Measurements from ENCODE around the gene YJU2. TPM values are rescaled to one million over a fixed set of nuclear protein-coding genes. Genes with fewer than 3 reads are reported as not detected.

The YJU2 gene
- total and polyA plus RNA-seq, 4 donors: 6.5 to 12.7 (median 10.3) TPM

DNA sequence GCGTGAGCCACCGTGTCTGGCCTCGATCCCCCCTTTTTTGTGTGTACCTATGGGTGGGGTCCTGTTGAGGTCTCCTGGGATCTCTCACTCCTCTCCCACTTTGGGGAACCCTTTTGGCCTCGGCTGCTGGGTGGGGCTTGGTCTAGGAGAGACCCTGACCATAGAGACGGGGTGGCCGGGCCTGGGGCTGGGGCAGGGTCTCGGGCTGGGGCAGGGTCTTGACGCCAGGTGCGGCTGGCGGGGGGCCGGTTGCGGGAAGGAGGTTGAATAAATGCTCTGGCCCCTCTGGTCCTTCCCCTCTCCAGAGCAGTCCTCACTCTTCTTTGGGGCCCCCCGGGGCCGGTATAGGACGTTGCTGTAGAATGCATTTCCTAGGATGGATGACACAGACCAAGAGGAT, 45.6 kb downstream of the YJU2 start:
- TF ChIP-seq, protein P1, sequence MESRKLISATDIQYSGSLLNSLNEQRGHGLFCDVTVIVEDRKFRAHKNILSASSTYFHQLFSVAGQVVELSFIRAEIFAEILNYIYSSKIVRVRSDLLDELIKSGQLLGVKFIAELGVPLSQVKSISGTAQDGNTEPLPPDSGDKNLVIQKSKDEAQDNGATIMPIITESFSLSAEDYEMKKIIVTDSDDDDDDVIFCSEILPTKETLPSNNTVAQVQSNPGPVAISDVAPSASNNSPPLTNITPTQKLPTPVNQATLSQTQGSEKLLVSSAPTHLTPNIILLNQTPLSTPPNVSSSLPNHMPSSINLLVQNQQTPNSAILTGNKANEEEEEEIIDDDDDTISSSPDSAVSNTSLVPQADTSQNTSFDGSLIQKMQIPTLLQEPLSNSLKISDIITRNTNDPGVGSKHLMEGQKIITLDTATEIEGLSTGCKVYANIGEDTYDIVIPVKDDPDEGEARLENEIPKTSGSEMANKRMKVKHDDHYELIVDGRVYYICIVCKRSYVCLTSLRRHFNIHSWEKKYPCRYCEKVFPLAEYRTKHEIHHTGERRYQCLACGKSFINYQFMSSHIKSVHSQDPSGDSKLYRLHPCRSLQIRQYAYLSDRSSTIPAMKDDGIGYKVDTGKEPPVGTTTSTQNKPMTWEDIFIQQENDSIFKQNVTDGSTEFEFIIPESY (IDR thresholded peaks at IDR 0.05): no peak
- TF ChIP-seq EGR1 (IDR thresholded peaks at IDR 0.05; ENCODE audit: low read depth in 2 of 2) (no peak), SP1 (IDR thresholded peaks at IDR 0.05) (no peak)
- H3K4me3 ChIP-seq (ENCODE audit: low read depth in 1 of 3, low read length in 3 of 3): no peak overlapping the region
- no peak overlapping the region for H3K27ac ChIP-seq (ENCODE audit: low read depth in 1 of 2, low read length in 2 of 2)
- H3K4me1 ChIP-seq (ENCODE audit: control insufficient read depth in 4 of 4, insufficient read depth in 4 of 4, low read length in 3 of 4): no peaks in the 10 kb centered on the region
- H3K9ac ChIP-seq (ENCODE audit: low read depth in 1 of 2, low read length in 2 of 2): no peak overlapping the region
- 94% methylated on average over 15 of the region's 15 CpGs for WGBS
- H3K36me3 ChIP-seq (ENCODE audit: control insufficient read depth in 4 of 4, insufficient read depth in 3 of 4, low read depth in 1 of 4, low read length in 3 of 4): no peaks in the 10 kb centered on the region
- no peaks in the 10 kb centered on the region for H3K9me3 ChIP-seq (ENCODE audit: control insufficient read depth in 4 of 4, low read length in 3 of 4)
- DNase-seq (ENCODE audit: low spot score): no peak
- no peaks in the 10 kb centered on the region for H3K27me3 ChIP-seq (ENCODE audit: control insufficient read depth in 4 of 4, insufficient read depth in 4 of 4, low read length in 3 of 4)

DNA sequence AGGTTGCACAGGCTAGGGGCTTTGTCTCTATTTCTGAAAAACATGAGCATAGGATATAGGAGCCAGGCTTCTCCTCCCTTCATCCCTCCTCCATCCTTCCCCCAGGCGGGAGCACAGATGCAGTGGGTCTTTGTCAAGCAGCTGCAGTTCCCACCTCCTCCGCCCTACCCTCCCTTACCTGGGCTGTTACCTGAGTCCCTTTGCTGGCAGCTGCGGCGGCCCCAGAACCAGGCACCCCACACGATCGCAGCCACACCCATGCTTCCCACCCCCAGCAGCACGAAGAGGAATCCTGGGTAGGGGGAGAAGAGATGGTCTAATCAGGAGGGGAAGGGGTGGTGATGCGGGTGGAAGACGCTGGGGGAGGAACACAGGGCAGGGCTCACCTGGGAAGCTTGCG, 47.5 kb downstream of the YJU2 start:
- DNase-seq (ENCODE audit: low spot score): no peak
- 68% methylated on average over 10 of the region's 10 CpGs for WGBS

DNA sequence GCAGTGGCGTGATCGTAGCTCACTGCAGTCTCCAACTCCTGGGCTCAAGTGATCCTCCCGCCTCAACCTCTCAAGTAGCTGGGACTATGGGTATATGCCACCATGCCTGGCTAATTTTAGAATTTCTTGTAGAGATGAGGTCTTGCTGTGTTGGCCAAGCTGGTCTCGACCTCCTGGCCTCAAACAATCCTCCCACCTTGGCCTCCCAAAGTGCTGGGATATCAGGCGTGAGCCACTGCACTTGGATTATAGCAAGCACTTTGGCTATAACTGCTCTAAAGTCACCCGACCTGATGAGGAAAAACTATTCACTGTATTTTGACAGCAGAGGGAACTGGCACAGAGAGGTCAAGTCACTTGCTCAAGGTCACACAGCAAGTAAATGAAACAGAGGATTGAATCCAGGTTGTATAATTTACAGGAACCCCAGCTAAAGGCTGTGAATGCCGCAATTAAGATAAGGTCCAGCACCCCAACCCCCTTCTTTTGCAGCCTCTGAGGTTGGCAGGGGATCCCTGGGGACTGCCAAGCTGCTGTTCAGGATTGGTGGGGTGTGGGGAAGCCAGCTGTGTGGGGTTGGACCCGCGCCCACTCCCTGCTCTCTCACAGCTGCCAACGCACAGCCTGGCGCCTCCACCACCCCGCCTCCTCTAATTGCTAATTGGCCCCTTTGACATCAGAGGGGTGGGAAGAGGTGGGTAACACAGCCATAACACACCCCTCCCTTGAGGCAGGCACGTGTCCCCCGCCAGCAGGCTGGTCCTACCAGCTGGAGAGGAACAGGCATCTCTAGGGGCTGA, 49.3 kb downstream of the YJU2 start:
- H3K9me3 ChIP-seq (ENCODE audit: control insufficient read depth in 4 of 4, low read length in 3 of 4): no peaks in the 10 kb centered on the region
- DNase-seq (ENCODE audit: low spot score): no peak
- no peaks in the 10 kb centered on the region for H3K36me3 ChIP-seq (ENCODE audit: control insufficient read depth in 4 of 4, insufficient read depth in 3 of 4, low read depth in 1 of 4, low read length in 3 of 4)
- 75% methylated on average over 14 of the region's 14 CpGs for WGBS
- H3K4me1 ChIP-seq (ENCODE audit: control insufficient read depth in 4 of 4, insufficient read depth in 4 of 4, low read length in 3 of 4): no peaks in the 10 kb centered on the region
- no peak overlapping the region for H3K9ac ChIP-seq (ENCODE audit: low read depth in 1 of 2, low read length in 2 of 2)
- no peaks in the 10 kb centered on the region for H3K27me3 ChIP-seq (ENCODE audit: control insufficient read depth in 4 of 4, insufficient read depth in 4 of 4, low read length in 3 of 4)
- H3K27ac ChIP-seq (ENCODE audit: low read depth in 1 of 2, low read length in 2 of 2): no peak overlapping the region
- H3K4me3 ChIP-seq (ENCODE audit: low read depth in 1 of 3, low read length in 3 of 3): no peak overlapping the region
- TF ChIP-seq SP1 (IDR thresholded peaks at IDR 0.05) (no peak), RXRA (IDR thresholded peaks at IDR 0.05) (no peak), TAF1 (conservative IDR thresholded peaks at IDR 0.05) (no peak), HNF4G (IDR thresholded peaks at IDR 0.05) (no peak), RAD21 (IDR thresholded peaks at IDR 0.05) (no peak), FOXA1 (IDR thresholded peaks at IDR 0.05) (no peak), JUND (IDR thresholded peaks at IDR 0.05) (no peak), EGR1 (IDR thresholded peaks at IDR 0.05; ENCODE audit: low read depth in 2 of 2) (no peak), FOXA2 (IDR thresholded peaks at IDR 0.05) (no peak)
- TF ChIP-seq, protein P2, sequence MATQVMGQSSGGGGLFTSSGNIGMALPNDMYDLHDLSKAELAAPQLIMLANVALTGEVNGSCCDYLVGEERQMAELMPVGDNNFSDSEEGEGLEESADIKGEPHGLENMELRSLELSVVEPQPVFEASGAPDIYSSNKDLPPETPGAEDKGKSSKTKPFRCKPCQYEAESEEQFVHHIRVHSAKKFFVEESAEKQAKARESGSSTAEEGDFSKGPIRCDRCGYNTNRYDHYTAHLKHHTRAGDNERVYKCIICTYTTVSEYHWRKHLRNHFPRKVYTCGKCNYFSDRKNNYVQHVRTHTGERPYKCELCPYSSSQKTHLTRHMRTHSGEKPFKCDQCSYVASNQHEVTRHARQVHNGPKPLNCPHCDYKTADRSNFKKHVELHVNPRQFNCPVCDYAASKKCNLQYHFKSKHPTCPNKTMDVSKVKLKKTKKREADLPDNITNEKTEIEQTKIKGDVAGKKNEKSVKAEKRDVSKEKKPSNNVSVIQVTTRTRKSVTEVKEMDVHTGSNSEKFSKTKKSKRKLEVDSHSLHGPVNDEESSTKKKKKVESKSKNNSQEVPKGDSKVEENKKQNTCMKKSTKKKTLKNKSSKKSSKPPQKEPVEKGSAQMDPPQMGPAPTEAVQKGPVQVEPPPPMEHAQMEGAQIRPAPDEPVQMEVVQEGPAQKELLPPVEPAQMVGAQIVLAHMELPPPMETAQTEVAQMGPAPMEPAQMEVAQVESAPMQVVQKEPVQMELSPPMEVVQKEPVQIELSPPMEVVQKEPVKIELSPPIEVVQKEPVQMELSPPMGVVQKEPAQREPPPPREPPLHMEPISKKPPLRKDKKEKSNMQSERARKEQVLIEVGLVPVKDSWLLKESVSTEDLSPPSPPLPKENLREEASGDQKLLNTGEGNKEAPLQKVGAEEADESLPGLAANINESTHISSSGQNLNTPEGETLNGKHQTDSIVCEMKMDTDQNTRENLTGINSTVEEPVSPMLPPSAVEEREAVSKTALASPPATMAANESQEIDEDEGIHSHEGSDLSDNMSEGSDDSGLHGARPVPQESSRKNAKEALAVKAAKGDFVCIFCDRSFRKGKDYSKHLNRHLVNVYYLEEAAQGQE (IDR thresholded peaks at IDR 0.05): no peak
- TF ChIP-seq, protein P3, sequence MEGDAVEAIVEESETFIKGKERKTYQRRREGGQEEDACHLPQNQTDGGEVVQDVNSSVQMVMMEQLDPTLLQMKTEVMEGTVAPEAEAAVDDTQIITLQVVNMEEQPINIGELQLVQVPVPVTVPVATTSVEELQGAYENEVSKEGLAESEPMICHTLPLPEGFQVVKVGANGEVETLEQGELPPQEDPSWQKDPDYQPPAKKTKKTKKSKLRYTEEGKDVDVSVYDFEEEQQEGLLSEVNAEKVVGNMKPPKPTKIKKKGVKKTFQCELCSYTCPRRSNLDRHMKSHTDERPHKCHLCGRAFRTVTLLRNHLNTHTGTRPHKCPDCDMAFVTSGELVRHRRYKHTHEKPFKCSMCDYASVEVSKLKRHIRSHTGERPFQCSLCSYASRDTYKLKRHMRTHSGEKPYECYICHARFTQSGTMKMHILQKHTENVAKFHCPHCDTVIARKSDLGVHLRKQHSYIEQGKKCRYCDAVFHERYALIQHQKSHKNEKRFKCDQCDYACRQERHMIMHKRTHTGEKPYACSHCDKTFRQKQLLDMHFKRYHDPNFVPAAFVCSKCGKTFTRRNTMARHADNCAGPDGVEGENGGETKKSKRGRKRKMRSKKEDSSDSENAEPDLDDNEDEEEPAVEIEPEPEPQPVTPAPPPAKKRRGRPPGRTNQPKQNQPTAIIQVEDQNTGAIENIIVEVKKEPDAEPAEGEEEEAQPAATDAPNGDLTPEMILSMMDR (IDR thresholded peaks at IDR 0.05; ENCODE audit: low read depth, low read length, missing input control): no peak

More for the DNA sequence above, 47.5 kb downstream of the YJU2 start:
- no peak overlapping the region for H3K4me3 ChIP-seq (ENCODE audit: low read depth in 1 of 3, low read length in 3 of 3)
- H3K4me1 ChIP-seq (ENCODE audit: control insufficient read depth in 4 of 4, insufficient read depth in 4 of 4, low read length in 3 of 4): no peaks in the 10 kb centered on the region
- no peaks in the 10 kb centered on the region for H3K36me3 ChIP-seq (ENCODE audit: control insufficient read depth in 4 of 4, insufficient read depth in 3 of 4, low read depth in 1 of 4, low read length in 3 of 4)
- no peak overlapping the region for H3K9ac ChIP-seq (ENCODE audit: low read depth in 1 of 2, low read length in 2 of 2)
- H3K9me3 ChIP-seq (ENCODE audit: control insufficient read depth in 4 of 4, low read length in 3 of 4): no peaks in the 10 kb centered on the region
- no peaks in the 10 kb centered on the region for H3K27me3 ChIP-seq (ENCODE audit: control insufficient read depth in 4 of 4, insufficient read depth in 4 of 4, low read length in 3 of 4)
- H3K27ac ChIP-seq (ENCODE audit: low read depth in 1 of 2, low read length in 2 of 2): no peak overlapping the region
- no peak for TF ChIP-seq RXRA (IDR thresholded peaks at IDR 0.05)
- TF ChIP-seq EGR1 (IDR thresholded peaks at IDR 0.05; ENCODE audit: low read depth in 2 of 2): no peak
- no peak for TF ChIP-seq YY1 (IDR thresholded peaks at IDR 0.05)
- TF ChIP-seq NR2F2 (IDR thresholded peaks at IDR 0.05): no peak
- TF ChIP-seq, protein P4, sequence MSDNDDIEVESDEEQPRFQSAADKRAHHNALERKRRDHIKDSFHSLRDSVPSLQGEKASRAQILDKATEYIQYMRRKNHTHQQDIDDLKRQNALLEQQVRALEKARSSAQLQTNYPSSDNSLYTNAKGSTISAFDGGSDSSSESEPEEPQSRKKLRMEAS (IDR thresholded peaks at IDR 0.05): no peak
- no peak for TF ChIP-seq SP1 (IDR thresholded peaks at IDR 0.05)
- TF ChIP-seq, protein P5, sequence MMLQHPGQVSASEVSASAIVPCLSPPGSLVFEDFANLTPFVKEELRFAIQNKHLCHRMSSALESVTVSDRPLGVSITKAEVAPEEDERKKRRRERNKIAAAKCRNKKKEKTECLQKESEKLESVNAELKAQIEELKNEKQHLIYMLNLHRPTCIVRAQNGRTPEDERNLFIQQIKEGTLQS (IDR thresholded peaks at IDR 0.05): no peak
- TF ChIP-seq, protein P3 (IDR thresholded peaks at IDR 0.05; ENCODE audit: low read depth, low read length, missing input control): no peak
- TF ChIP-seq TAF1 (conservative IDR thresholded peaks at IDR 0.05): no peak

Measured in liver (tissue), 9 donors.